Tibial nerve (tissue), 4 donors: Measurements from ENCODE around the gene GRXCR2. TPM values are rescaled to one million over a fixed set of nuclear protein-coding genes. Genes with fewer than 3 reads are reported as not detected.
A peak's percentile ranks its signal among the peaks of the same experiment; 100 is the strongest.

Experiments
- DNase-seq, 2 donors: peaks; one replicate each; pipeline ENCODE4 v3.0.0-alpha.2; 2019; ENCODE audit warnings: low spot score in 2 of 2
- H3K27ac ChIP-seq, 4 donors: fragments of 200-600 bp; sonication (generic) in 3 of 4; one replicate each; pipeline ENCODE4 v1.5.1; 2017 to 2019; ENCODE audit warnings: mild to moderate bottlenecking in 1 of 4
- H3K27me3 ChIP-seq, 2 donors: fragments of 200-600 bp; sonication (generic) in 1 of 2; one replicate each; pipeline versions ENCODE4 v1.5.1 to v1.6.0; 2017 to 2019
- H3K36me3 ChIP-seq, 3 donors: fragments of 200-600 bp; sonication (generic); one replicate each; pipeline ENCODE4 v1.5.1; 2018 to 2019
- H3K4me1 ChIP-seq, 4 donors: fragments of 200-600 bp; sonication (generic) in 3 of 4; one replicate each; pipeline ENCODE4 v1.5.1; 2017 to 2019
- H3K4me3 ChIP-seq, 4 donors: fragments of 200-600 bp; sonication (generic) in 3 of 4; one replicate each; pipeline ENCODE4 v1.5.1; 2017 to 2019; ENCODE audit warnings: mild to moderate bottlenecking in 1 of 4, moderate library complexity in 1 of 4
- H3K9me3 ChIP-seq, 4 donors: fragments of 200-600 bp; sonication (generic) in 3 of 4; one replicate each; pipeline ENCODE4 v1.5.1; 2017 to 2019
- CTCF ChIP-seq, 5 experiments: fragments of 200-600 bp in 3 of 5; fragments of 450-650 bp in 2 of 5; sonication (generic) in 3 of 5; IDR thresholded peaks; one replicate each; pipeline ENCODE4 v1.5.1; 2016 to 2019; ENCODE audit warnings: antibody characterized with exemption in 5 of 5, mild to moderate bottlenecking in 3 of 5, moderate library complexity in 2 of 5
- EP300 ChIP-seq, 2 donors: sonication (generic); formaldehyde crosslinking; IDR thresholded peaks; one replicate each; pipeline ENCODE4 v1.6.1; 2017; ENCODE audit warnings: antibody characterized with exemption in 2 of 2, mild to moderate bottlenecking in 1 of 2
- POLR2A ChIP-seq, 2 donors: fragments of 450-650 bp; IDR thresholded peaks; one replicate each; pipeline ENCODE4 v1.6.1; 2017; ENCODE audit warnings: antibody characterized with exemption in 2 of 2, mild to moderate bottlenecking in 2 of 2, moderate library complexity in 2 of 2
- WGBS, 2 donors: methylation state at CpG; one replicate each; pipeline ENCODE4 v1.1.5; 2018; 5-methylcytosine and 5-hydroxymethylcytosine counted together
- total RNA-seq, 4 donors: library from RNA; depleted of rRNA; stranded (reverse); fragments of >200 nt; gene quantifications; one replicate each; pipeline ENCODE4 v1.1.0, GENCODE V29; 2016

GRXCR2 gene
- total RNA-seq, 4 donors from 2014 or later = not detected

GRCh38 chr5:145833631-145834200, 39.1 kb downstream of the GRXCR2 start:
- no peak for TF ChIP-seq POLR2A (IDR thresholded peaks at IDR 0.05)
- no peak for TF ChIP-seq CTCF (IDR thresholded peaks at IDR 0.05)
- no peak for TF ChIP-seq EP300 (IDR thresholded peaks at IDR 0.05)
- H3K36me3 ChIP-seq = no peaks in the 10 kb centered on the region
- no peak for DNase-seq
- WGBS, 2 donors = 68 to 74% methylated on average over 10 of the region's 10 CpGs
- H3K27ac ChIP-seq = peak overlapping the region in 1 of 4 donors; percentile 78
- H3K4me3 ChIP-seq = peak overlapping the region in 1 of 4 donors; percentile 64
- peaks cover 0 to 44% (median 7%) of the 10 kb centered on the region in 4 donors for H3K4me1 ChIP-seq
- H3K27me3 ChIP-seq = no peaks in the 10 kb centered on the region
- no peaks in the 10 kb centered on the region for H3K9me3 ChIP-seq

GRCh38 chr5:145830594-145830993, 42.2 kb downstream of the GRXCR2 start:
- peaks cover 0 to 37% (median 5%) of the 10 kb centered on the region in 4 donors for H3K4me1 ChIP-seq
- no peaks in the 10 kb centered on the region for H3K9me3 ChIP-seq
- no peaks in the 10 kb centered on the region for H3K36me3 ChIP-seq
- 10 to 26% methylated on average over 1 of the region's 1 CpG for WGBS, 2 donors
- no peak for DNase-seq
- H3K27me3 ChIP-seq = no peaks in the 10 kb centered on the region
- H3K4me3 ChIP-seq = no peak overlapping the region
- TF ChIP-seq CTCF (IDR thresholded peaks at IDR 0.05) (no peak), EP300 (IDR thresholded peaks at IDR 0.05) (no peak), POLR2A (IDR thresholded peaks at IDR 0.05) (no peak)
- peak overlapping the region in 2 of 4 donors; percentile 27 to 51 for H3K27ac ChIP-seq

GRCh38 chr5:145829708-145830361, 43.0 kb downstream of the GRXCR2 start:
- TF ChIP-seq EP300 (IDR thresholded peaks at IDR 0.05) (no peak), POLR2A (IDR thresholded peaks at IDR 0.05) (no peak), CTCF (IDR thresholded peaks at IDR 0.05) (no peak)
- Histone ChIP-seq H3K36me3 (no peaks in the 10 kb centered on the region), H3K27ac (peak overlapping the region in 1 of 4 donors; percentile 51), H3K9me3 (no peaks in the 10 kb centered on the region), H3K27me3 (no peaks in the 10 kb centered on the region), H3K4me1 (peaks cover 0 to 36% (median 4%) of the 10 kb centered on the region in 4 donors), H3K4me3 (no peak overlapping the region)
- no peak for DNase-seq

- 64 to 67% methylated on average over 8 of the region's 8 CpGs for WGBS, 2 donors
- TF ChIP-seq POLR2A (IDR thresholded peaks at IDR 0.05) = no peak
- no peak for TF ChIP-seq CTCF (IDR thresholded peaks at IDR 0.05)
- no peak for TF ChIP-seq EP300 (IDR thresholded peaks at IDR 0.05)
- H3K27ac ChIP-seq = no peak overlapping the region
- H3K4me1 ChIP-seq = peaks cover 0 to 20% (median 0%) of the 10 kb centered on the region in 4 donors
- H3K36me3 ChIP-seq = no peaks in the 10 kb centered on the region
- H3K9me3 ChIP-seq = no peaks in the 10 kb centered on the region
- DNase-seq = no peak
- no peaks in the 10 kb centered on the region for H3K27me3 ChIP-seq
- no peak overlapping the region for H3K4me3 ChIP-seq
Measured at GRCh38 chr5:145826895-145827674, 45.7 kb downstream of the GRXCR2 start.

GRCh38 chr5:145825751-145826180, 47.0 kb downstream of the GRXCR2 start:
- no peak overlapping the region for H3K27ac ChIP-seq
- H3K27me3 ChIP-seq = no peaks in the 10 kb centered on the region
- 68 to 69% methylated on average over 3 of the region's 3 CpGs for WGBS, 2 donors
- TF ChIP-seq POLR2A (IDR thresholded peaks at IDR 0.05) (no peak), CTCF (IDR thresholded peaks at IDR 0.05) (peak; percentile 53 to 74 (median 56))
- no peaks in the 10 kb centered on the region for H3K9me3 ChIP-seq
- no peak for DNase-seq
- no peaks in the 10 kb centered on the region for H3K36me3 ChIP-seq
- no peak overlapping the region for H3K4me3 ChIP-seq
- peaks cover 0 to 14% (median 0%) of the 10 kb centered on the region in 4 donors for H3K4me1 ChIP-seq
